Measurements from ENCODE around the gene CCDC148.

GRCh38 chr2:158143703-158144360, 312.7 kb downstream of the CCDC148 start:
- TF ChIP-seq EZH2 (IDR thresholded peaks at IDR 0.05; ENCODE audit: borderline replicate concordance, insufficient read depth, low read depth, low read length, poor library complexity, severe bottlenecking) = no peak
- no peak for TF ChIP-seq CTCF (IDR thresholded peaks at IDR 0.05)
